ENCODE results near the gene LIMCH1.

- TF ChIP-seq POLR2A (IDR thresholded peaks at IDR 0.05; ENCODE audit: extremely low read depth, insufficient read length) (no peak), MAX (IDR thresholded peaks at IDR 0.05; ENCODE audit: low read depth, low read length) (no peak), MYC (IDR thresholded peaks at IDR 0.05; ENCODE audit: low read depth, low read length) (no peak)
- TF ChIP-seq, protein P1, sequence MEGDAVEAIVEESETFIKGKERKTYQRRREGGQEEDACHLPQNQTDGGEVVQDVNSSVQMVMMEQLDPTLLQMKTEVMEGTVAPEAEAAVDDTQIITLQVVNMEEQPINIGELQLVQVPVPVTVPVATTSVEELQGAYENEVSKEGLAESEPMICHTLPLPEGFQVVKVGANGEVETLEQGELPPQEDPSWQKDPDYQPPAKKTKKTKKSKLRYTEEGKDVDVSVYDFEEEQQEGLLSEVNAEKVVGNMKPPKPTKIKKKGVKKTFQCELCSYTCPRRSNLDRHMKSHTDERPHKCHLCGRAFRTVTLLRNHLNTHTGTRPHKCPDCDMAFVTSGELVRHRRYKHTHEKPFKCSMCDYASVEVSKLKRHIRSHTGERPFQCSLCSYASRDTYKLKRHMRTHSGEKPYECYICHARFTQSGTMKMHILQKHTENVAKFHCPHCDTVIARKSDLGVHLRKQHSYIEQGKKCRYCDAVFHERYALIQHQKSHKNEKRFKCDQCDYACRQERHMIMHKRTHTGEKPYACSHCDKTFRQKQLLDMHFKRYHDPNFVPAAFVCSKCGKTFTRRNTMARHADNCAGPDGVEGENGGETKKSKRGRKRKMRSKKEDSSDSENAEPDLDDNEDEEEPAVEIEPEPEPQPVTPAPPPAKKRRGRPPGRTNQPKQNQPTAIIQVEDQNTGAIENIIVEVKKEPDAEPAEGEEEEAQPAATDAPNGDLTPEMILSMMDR (IDR thresholded peaks at IDR 0.05; ENCODE audit: low read depth, low read length): no peak
Measured at GRCh38 chr4:41748074-41748570, 210.2 kb downstream of the LIMCH1 start.

Data from NB4 (cell line).